ENCODE results near the gene FAM171A1. TPM values are rescaled to one million over a fixed set of nuclear protein-coding genes. Genes with fewer than 3 reads are reported as not detected.
A peak's percentile ranks its signal among the peaks of the same experiment; 100 is the strongest.

FAM171A1 gene
- total and polyA plus RNA-seq, 2 of the 13 experiments (the other 11 are each of a cell fraction or from before 2014, with no cell fraction given), result 21.5 to 34.7 TPM

- TF ChIP-seq, protein P1, sequence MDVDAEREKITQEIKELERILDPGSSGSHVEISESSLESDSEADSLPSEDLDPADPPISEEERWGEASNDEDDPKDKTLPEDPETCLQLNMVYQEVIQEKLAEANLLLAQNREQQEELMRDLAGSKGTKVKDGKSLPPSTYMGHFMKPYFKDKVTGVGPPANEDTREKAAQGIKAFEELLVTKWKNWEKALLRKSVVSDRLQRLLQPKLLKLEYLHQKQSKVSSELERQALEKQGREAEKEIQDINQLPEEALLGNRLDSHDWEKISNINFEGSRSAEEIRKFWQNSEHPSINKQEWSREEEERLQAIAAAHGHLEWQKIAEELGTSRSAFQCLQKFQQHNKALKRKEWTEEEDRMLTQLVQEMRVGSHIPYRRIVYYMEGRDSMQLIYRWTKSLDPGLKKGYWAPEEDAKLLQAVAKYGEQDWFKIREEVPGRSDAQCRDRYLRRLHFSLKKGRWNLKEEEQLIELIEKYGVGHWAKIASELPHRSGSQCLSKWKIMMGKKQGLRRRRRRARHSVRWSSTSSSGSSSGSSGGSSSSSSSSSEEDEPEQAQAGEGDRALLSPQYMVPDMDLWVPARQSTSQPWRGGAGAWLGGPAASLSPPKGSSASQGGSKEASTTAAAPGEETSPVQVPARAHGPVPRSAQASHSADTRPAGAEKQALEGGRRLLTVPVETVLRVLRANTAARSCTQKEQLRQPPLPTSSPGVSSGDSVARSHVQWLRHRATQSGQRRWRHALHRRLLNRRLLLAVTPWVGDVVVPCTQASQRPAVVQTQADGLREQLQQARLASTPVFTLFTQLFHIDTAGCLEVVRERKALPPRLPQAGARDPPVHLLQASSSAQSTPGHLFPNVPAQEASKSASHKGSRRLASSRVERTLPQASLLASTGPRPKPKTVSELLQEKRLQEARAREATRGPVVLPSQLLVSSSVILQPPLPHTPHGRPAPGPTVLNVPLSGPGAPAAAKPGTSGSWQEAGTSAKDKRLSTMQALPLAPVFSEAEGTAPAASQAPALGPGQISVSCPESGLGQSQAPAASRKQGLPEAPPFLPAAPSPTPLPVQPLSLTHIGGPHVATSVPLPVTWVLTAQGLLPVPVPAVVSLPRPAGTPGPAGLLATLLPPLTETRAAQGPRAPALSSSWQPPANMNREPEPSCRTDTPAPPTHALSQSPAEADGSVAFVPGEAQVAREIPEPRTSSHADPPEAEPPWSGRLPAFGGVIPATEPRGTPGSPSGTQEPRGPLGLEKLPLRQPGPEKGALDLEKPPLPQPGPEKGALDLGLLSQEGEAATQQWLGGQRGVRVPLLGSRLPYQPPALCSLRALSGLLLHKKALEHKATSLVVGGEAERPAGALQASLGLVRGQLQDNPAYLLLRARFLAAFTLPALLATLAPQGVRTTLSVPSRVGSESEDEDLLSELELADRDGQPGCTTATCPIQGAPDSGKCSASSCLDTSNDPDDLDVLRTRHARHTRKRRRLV (CRISPR knock-in tag; IDR thresholded peaks at IDR 0.05), result no peak
- TF ChIP-seq ZKSCAN5 (CRISPR knock-in tag; IDR thresholded peaks at IDR 0.05) (no peak), MXD4 (CRISPR knock-in tag; IDR thresholded peaks at IDR 0.05) (no peak), KDM2A (CRISPR knock-in tag; IDR thresholded peaks at IDR 0.05; ENCODE audit: borderline replicate concordance, low read depth) (no peak), NCOR1 (IDR thresholded peaks at IDR 0.05; ENCODE audit: borderline replicate concordance, low read length) (no peak), MZF1 (CRISPR knock-in tag; IDR thresholded peaks at IDR 0.05; ENCODE audit: borderline replicate concordance) (no peak), RARG (CRISPR knock-in tag; IDR thresholded peaks at IDR 0.05; ENCODE audit: low read depth) (0 out of 2 replicates have a peak, but pooled peaks have one; percentile 52), RFXANK (CRISPR knock-in tag; IDR thresholded peaks at IDR 0.05) (0 out of 2 replicates have a peak, but pooled peaks have one; percentile 6), MED8 (CRISPR knock-in tag; IDR thresholded peaks at IDR 0.05; ENCODE audit: insufficient replicate concordance) (no peak), REXO4 (CRISPR knock-in tag; IDR thresholded peaks at IDR 0.05; ENCODE audit: borderline replicate concordance) (no peak), PITX1 (CRISPR knock-in tag; IDR thresholded peaks at IDR 0.05) (no peak), RELA (CRISPR knock-in tag; IDR thresholded peaks at IDR 0.05) (no peak), ATAD3A (CRISPR knock-in tag; IDR thresholded peaks at IDR 0.05) (no peak), SIN3A (IDR thresholded peaks at IDR 0.05; ENCODE audit: borderline replicate concordance, low read depth, low read length) (no peak), FOXC1 (CRISPR knock-in tag; IDR thresholded peaks at IDR 0.05; ENCODE audit: borderline replicate concordance) (no peak)
Observed at GRCh38 chr10:15344256-15344875, 26.7 kb downstream of the FAM171A1 start (continued).
